Effector CD8-positive, alpha-beta T cell (primary cell): ENCODE data around the gene CTSA.
"Not testable (repeated sequence)": the region's sequence is repeated elsewhere in the genome, so short reads cannot be mapped to it uniquely, and the experiment has no call there.

Experiments
- DNase-seq: peaks from one replicate; lab custom pipeline; 2025; lab: John Stamatoyannopoulos, UW

CTSA gene

DNA sequence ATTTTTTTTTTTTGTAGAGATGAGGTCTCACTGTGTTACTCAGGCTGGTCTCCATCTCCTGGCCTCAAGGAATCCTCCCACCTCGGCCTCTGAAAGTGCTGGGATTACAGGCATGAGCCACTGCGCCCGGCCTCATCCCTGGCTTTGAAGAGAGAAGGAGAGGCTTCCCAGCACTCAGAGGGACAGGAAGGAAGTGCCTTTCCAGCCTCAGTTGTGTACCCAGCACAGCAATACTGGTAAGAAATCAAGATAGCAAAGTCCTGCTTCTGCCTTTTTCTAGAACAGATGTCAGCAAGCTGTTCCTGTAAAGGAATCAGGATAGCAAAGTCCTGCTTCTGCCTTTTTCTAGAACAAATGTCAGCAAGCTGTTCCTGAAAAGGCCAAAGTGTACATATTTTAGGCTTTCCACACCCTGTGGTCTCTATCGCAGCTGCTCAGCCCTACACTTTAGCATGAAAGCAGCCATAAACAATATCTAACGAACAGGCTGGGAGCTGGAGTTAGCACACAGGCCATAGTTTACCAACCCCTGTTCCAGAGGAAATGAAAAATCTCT, 27.1 kb downstream of the CTSA start:
- DNase-seq, result no peak

DNA sequence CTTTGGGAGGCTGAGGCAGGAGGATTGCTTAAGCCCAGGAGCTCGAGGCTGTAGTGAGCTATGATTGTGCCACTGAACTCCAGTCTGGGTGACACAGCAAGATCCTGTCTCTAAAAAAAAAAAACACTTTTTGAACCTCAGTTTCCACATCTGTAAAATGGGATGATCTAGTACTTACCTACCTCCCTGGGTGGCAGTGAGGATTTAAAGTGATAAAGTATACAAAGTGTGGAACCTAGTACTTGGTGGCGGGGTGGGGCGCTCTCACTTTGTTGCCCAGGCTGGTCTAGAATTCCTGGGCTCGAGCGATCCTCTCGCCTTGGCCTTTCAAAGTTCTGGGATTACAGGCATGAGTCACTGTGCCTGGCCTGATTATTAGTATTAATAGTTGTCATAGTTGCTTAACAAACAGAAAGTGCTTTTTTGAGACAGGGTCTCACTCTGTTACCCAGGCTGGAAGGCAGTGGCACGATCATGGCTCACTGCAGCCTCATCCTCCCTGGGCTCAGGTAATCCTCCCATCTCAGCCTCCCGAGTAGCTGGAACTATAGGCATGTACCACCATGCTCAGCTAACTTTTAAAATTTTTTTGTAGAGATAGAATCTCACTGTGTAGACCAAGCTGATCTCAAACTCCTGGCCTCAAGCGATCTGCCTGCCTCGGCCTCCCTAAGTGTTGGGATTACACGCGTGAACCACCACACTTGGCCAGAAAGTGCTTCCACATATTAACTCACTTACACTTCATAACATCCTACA, 27.8 kb downstream of the CTSA start:
- DNase-seq, result no peak

DNA sequence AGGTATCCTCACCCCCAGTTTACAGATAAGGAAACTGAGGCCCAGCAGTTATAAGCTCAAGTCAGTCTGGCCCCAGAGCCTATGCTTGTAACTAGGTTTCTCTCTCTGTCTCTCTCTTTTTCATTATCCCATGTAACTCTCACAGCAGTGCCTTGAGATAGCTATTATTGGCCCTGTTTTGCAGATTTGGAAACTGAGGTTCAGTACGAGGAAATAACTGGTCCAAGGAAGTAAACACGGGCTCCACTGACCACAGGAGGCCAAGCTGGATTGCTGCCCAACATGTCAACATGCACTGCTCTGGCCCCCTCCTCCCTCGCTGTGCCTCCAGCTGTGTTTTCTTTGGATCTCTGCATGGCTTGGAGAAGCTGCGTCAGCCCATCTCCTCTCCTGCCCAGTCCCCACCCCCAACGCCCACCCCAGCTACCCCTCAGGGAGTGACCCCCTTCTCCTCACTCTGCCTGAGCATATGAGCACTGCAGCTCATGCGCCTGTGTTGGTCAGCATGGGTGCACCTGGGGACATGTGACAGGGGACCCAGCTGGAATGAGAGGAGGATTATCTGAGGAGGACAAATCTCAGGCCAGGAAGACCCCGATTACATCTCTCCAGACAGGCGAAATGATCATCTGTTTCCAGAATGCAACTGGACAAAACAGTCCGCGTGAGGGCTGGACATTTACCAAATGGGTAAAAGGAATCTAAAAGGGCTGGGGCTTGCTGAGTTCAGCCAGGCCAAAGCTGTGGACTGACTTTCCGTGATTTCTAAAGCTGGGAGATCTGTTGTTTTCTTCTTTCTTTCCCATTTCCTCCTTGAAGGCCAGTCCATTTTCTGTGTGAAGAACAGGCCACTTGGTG, 28.6 kb downstream of the CTSA start:
- no peak for DNase-seq

DNA sequence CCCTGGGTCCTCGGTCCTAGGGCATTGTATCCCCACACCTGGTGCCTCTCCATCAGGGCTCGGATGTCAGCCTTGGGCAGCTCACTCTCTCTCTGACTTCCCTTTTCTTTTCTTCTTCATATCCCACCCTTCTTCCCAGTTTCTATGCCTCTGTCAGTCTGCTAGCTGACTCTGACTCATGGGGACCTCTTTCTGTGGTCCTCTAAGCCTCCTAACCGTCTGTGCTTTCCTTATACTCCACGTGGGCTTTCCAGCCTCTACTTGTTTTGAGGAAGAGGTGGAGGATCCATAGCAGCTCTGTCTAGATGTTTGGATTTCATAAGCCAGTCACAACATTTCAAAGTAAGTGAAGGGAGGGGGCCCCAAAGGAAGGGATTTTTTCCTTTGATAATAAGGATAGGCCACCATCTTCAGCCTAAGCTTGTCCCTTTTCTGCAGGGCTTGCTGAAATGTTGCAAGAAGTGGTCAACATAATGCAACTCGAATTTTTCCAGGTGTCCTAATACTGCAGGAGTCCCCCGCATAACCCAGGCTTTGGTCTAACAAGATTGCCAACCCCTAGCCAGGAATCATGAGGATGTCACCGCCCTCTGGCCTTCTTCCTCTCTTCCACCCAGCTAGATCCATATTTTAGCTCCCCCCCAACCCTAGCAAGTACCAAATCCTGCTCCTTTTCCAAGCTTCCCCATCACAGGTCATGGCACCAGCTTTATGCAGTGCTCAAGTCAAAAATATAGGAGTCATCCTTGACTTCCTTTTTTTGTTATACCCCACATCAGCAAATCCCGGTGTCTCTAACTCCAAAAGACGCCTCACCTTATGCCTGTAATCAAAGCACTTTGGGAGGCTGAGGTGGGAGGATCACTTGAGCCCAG, 29.6 kb downstream of the CTSA start:
- no peak for DNase-seq

DNA sequence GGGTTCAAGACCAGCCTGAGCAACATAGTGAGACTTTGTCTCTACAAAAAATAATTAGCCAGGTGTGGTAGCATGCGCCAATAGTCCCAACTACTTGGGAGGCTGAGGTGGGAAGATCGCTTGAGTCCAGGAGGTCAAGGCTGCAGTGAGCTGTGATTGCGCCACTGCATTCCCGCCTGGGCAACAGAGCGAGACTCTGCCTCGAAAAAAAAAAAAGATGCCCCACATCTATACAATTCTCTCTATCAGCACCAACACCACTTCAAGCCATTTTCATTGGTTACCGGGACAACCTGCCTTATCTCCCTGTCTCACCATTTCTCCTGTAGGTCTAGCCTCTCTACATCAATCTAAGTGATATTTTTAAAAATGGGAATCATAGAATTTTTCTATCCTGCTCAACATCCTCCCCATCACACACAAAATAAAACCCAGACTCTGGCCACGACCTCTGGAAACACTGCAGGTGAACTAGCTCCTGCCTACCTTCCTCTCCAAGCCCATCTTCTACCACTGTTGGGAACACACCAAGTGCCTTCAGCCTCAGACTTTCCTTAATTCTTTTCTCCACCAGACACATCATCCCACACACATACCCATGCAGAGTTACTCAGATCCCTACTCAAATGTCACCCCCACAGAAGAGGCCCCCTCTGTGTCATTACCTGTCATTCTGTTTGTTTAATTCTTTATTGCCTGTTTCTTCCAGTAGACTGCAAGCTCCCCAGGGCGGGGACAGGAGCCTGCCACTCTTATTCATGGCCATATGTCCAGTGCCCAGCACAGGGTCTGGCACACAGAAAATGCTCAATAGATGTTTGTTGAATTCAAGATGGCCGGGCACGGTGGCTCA, 30.4 kb downstream of the CTSA start:
- DNase-seq, result no peak

DNA sequence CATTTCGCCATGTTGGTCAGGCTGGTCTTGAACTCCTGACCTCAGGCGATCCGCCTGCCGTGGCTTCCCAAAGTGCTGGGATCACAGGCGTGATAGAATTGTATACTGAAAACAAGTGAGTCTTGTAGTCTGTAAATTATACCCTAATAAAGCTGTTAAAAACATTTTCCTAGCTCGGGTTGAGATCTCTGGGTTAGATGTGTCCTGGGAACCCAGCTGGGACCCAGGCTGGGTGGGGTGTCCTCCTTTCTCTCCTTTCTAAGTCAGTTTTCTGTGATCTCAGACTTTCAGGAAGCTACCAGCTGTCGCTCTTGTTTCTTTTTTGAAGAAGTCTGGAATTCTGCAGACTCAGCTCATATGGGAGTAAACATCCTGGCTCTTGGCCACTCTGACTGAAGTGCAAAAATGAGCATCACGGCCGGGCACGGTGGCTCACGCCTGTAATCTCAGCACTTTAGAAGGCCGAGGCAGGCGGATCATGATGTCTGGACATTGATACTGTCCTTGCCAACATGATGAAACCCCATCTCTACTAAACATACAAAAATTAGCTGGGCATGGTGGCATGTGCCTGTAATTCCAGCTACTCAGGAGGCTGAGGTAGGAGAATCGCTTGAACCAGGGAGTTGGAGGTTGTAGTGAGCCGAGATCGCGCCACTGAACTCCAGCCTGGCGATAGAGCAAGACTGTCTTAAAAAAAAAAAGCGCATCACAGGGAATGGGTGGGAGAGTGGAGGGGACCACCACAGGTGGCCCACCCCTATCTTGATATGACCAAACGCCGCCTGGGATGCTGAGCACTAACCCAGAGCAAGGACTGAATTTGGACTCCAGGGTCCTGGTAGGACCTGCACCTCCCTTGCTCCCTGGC, 33.5 kb downstream of the CTSA start:
- DNase-seq, result no peak

DNA sequence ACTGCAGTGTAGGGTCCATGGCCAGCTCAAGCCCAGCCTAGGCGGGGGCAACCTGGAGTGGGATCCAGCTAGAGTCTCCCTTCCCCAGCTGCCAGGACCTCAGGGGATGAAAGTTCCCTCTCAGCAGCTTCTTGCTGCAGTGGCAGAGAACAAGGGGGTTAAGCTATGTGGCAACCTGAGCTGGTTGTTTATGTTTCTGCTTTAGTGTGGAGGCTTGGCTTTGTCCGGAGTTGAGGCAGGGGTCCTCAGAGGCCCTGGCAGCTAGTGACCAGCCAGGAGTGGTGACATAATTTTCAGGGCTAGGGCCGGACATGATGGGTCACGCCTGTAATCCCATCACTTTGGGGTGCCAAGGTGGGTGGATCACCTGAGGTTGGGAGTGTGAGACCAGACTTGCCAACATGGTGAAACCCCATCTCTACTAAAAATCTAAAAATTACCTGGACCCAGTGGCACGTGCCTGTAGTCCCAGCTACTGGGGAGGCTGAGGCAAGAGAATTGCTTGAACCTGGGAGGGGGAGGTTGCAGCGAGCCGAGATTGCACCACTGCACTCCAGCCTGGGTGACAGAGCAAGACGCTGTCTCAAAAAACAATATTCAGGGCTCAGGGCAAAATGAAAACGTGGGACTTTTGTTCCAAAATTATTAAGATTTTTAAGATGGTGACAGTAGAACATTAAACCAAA, 34.8 kb downstream of the CTSA start:
- DNase-seq, result no peak

DNA sequence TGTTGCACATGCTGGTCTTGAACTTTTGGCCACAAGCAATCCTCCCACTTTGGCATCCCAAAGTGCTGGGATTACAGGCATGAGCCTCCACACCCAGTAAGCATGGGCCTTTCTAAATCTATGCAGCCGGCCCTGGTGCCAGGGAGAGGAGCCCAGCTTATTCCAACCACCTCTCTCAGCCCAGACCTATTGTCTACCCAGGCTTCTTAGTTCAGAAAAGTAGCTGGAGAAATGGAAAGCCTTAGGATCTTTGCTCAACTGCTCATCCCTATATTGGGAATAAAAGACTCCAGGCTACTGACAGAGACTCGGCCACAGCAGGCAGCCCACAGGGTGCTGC, 35.6 kb downstream of the CTSA start:
- no peak for DNase-seq

DNA sequence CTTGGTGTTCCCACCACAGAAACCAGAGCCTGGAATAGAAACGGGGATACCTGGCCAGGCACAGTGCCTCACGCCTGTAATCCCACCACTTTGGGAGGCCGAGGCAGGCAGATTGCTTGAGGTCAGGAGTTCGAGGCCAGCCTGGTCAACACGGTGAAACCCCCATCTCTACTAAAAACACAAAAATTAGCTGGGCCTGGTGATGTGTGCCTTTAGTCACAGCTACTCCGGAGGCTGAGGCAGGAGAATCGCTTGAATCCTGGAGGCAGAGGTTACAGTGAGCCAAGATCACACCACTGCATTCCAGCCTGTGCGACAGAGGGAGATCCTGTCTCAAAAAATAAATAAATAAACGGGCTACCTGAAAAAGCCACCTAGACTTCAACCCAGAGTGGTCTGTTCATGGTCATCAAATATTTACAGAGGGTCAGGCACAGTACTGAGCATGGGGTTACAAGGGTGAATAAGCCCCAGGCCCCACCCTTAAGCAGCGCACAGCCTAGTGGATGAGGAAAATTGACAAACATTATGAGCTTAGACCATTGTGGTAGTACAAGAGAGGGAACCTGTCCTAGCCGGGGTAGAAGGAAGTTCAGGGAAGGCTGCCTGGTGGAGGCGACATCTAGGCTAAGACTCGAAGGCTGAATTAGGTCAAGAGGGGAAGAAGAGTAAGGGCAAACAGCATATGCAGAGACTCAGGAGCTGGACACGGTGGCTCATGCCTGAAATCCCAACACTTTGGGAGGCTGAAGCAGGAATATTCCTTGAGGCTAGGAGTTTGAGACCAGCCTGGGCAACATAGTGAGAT, 36.1 kb downstream of the CTSA start:
- no peak for DNase-seq

DNA sequence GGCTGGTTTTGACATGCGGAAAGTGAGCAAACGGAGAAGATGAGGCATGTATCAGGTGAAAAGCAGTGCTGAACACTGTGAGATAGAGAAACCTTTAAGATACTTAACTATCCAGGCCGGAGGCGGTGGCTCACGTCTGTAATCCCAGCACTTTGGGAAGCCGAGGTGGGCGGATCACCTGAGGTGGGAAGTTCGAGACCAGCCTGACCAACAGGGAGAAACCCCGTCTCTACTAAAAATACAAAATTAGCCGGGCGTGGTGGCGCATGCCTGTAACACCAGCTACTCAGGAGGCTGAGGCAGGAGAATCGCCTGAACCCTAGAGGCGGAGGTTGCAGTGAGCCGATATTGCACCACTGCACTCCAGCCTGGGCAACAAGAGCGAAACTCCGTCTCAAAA, 40.5 kb downstream of the CTSA start:
- DNase-seq, result not testable (repeated sequence)

DNA sequence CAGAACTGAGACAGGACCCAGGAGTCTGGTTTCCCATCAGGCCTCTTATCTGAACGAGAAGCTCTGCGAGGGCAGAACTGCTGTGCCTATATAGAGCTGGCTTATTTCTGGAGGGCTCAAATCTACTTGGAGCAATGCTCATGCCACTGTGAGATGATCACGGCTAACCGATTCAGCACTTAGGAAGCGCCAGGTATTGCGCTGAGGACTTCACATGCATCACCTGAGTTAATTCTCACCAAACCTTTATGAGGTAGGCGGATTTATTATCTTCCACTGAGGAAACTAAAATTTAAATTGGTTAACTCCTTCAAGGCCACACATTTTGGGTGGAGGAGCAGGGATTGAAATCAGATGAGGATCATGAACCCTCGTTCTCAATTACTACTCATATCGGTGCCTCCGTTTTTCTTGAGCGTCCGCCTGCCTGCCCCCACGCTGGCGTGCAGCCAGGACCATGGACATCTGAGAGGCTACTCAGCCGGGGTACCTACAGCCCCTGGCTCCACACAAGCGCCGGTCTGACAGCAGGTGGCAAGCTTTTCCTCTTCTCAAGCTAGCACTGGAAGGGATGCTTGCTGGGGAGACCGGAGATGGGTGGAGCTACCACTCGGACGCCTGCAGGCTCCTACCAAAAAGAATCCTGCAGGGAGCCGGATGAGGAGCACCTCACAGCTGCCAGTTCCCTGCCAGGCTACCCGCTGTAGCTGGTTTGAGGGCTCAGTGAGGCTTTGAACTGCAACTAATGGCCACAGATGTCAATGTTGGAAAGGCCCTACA, 42.3 kb downstream of the CTSA start:
- peak; percentile 38 for DNase-seq

DNA sequence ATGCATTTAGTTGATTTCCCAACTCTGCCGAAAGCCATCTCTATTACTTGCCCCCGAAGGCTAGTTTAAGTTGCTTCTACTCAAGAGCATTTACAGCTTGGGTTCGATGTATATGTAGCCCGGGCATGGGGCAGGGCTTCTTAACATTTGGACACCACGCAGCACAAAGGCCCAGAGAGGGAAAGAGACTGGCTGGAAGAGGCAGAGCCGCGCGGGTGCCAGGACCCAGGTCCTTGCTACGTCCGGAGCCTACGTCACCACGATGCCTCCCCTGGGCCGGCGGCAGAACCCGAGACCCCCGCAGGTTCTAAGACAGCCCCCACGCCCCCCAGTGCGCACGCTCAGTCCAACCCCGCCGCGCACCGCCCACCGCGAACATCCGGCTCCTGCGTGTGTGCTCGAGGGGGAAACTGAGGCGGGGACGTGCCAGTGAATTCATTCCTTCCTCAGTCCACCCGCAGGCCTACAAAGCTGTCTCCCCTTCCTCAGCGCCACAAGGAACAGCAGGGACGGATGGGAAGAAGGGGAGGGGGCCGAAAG, 43.0 kb downstream of the CTSA start:
- peak; percentile 62 for DNase-seq

DNA sequence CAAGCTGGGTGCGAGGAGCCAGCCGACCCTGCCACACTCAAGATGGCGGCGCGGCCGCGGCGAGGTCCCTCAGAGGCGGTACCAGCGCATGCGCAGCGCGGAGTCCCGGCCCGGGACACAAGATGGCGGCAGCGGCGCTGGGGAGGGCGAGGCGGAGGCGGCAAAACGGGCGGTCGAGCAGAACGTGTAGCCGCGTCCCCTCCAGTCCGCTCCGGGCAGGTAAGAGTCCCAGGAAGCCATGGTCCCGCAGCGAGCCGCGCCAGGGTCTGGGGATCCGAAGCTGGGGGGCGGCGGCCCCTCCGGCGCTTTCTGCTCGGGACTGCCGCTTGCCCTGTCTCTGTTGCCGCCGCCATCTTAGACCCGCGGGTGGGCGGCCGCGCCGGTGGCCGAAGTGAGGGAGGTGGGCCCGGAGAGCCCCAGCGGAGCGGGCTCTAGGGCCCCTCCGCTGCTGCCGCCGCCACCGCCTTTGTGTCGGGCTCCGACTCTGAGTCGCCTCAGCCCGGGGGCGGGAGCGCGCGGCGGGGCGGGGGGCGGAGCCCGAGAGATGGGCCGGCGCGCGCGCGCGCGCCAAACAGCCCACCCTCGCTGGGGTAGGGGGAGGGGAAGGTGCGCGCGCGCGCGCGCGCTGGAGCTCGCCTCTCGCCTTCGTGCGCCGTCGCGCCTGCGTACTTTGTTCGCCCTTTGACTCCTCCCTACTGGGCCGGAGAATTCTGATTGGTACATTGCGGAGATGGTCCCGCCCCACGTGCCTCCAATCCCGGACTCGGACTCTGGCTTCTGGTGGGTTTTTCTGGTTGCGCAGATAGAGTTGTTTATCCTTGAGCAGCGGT, 43.7 kb downstream of the CTSA start, which contains the start of gene PCIF1:
PCIF1 (plus strand) TSS at position 98 of the 830 bp plus-strand sequence. CDS start 4,317 bp downstream, outside the sequence.
- DNase-seq, result peak; percentile 98

DNA sequence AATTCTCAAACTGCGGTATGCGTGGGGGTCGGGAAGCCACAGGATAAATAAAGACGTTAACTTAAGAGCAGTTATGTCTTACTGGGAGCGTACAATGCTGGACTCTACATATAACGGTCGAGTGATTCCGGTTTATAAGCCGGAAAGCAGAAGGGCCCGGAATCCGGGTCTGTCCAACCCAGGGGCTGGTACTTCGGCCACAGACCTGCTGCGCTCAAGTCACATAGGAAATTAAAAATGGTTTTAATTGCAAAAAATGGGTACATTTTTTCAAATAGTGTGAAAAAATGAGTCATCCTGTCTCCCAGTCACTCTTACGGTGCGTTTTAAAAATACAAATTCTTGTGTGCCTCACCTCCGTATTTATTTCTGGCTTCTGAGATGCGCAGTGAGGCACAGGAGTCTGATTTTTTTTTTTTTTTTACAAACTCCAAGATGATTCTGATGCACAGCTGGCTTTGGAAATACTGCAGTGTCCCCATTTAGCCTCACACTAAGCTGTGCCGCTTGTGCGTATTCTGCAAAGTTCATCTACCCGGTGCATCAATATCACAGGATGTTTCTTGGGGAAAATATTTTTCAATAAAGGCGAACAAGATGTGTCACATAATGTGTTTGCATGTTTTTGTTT, 44.4 kb downstream of the CTSA start:
- DNase-seq, result no peak

DNA sequence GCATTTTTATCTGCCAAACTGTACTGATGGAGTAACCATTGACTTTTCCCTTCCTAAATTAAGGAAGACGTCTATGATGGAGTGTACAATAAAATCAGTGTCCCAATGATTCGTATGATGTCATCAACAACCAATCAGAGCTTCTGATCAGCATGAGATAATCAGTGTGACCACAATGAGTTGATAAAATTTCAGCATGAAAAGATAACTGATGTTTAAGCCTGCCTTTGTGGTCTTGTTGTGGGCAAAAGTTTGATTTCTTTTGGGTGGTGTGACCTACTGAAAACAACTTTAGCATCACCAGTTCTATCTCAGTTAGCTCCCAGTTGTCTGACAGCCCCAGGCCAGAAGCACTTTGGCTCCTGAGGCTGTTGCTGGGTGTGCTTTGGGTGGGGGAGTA, 46.6 kb downstream of the CTSA start:
- no peak for DNase-seq
